Activated gamma-delta T cell treated with anti-CD3 and anti-CD28 coated beads, Interleukin-2, amount 50 U/mL, for 16 hours (primary cell): ENCODE data around the gene CATSPERD.

Source experiments
- DNase-seq: peaks from one replicate; pipeline ENCODE4 v3.0.0-alpha.2; 2020; ENCODE audit warnings: low read depth

Gene CATSPERD

GRCh38 chr19:5804516-5805461 lies 84.4 kb downstream of the CATSPERD start, which contains the start of gene NRTN:
Gene NRTN, plus strand, starts transcription at chr19:5805067. Its CDS starts 19,099 bp downstream, at chr19:5824166.
- DNase-seq: no peak

- peak; percentile 51 for DNase-seq
Observed at GRCh38 chr19:5805462-5806132, 85.2 kb downstream of the CATSPERD start.

- no peak for DNase-seq
Observed at GRCh38 chr19:5806133-5806489, 85.7 kb downstream of the CATSPERD start.

- DNase-seq: no peak
Observed at GRCh38 chr19:5806905-5807304, 86.5 kb downstream of the CATSPERD start.

- DNase-seq: no peak
Observed at GRCh38 chr19:5808120-5808816, 87.8 kb downstream of the CATSPERD start.

GRCh38 chr19:5809053-5809452 lies 88.6 kb downstream of the CATSPERD start:
- no peak for DNase-seq

GRCh38 chr19:5809469-5809868 lies 89.0 kb downstream of the CATSPERD start:
- DNase-seq: no peak

GRCh38 chr19:5811117-5811516 lies 90.7 kb downstream of the CATSPERD start:
- DNase-seq: no peak

GRCh38 chr19:5814123-5814851 lies 93.8 kb downstream of the CATSPERD start:
- no peak for DNase-seq

GRCh38 chr19:5814852-5815246 lies 94.4 kb downstream of the CATSPERD start:
- no peak for DNase-seq

GRCh38 chr19:5817218-5817617 lies 96.8 kb downstream of the CATSPERD start:
- DNase-seq: no peak

GRCh38 chr19:5818594-5818993 lies 98.2 kb downstream of the CATSPERD start:
- DNase-seq: no peak

GRCh38 chr19:5820785-5821184 lies 100.3 kb downstream of the CATSPERD start:
- DNase-seq: no peak

- no peak for DNase-seq
Observed at GRCh38 chr19:5821521-5822180, 101.2 kb downstream of the CATSPERD start.

- DNase-seq: no peak
Observed at GRCh38 chr19:5822181-5822844, 101.9 kb downstream of the CATSPERD start.

GRCh38 chr19:5823579-5824281 lies 103.3 kb downstream of the CATSPERD start:
- no peak for DNase-seq

GRCh38 chr19:5824751-5825150 lies 104.3 kb downstream of the CATSPERD start:
- DNase-seq: no peak

GRCh38 chr19:5825178-5825577 lies 104.7 kb downstream of the CATSPERD start:
- no peak for DNase-seq

- no peak for DNase-seq
Observed at GRCh38 chr19:5826531-5827341, 106.3 kb downstream of the CATSPERD start.
